ENCODE results near the gene FMNL2.

GRCh38 chr2:152607793-152608300 is 272.9 kb downstream of the FMNL2 start:
- TF ChIP-seq CTCF (IDR thresholded peaks at IDR 0.05), result no peak
- no peak for TF ChIP-seq ZFX (IDR thresholded peaks at IDR 0.05; ENCODE audit: borderline replicate concordance)
